ENCODE results near the gene SPECC1.
"Not testable (repeated sequence)": the region's sequence is repeated elsewhere in the genome, so short reads cannot be mapped to it uniquely, and the experiment has no call there.

SPECC1 gene

DNA sequence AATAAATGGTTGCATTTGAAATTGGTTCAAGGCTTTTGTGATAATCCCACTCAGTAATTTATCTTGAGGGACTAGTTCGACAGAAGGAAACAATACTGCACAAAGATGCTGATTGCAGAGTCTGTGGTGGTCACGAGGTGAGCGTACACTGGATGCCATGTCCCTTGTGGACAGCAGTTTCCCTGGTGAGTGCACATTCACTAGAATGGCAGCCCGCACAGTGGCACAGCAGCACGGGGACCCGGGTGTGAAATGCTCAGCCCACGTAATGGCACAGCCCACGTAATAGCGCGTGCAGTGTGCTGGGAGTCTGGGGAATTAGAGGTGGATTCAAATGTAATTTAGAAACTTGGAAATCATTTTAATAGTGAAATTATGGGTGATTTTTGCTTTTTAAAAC lies 304.1 kb downstream of the SPECC1 start:
- DNase-seq (ENCODE audit: low spot score) = no peak

GRCh38 chr17:20313891-20314290 lies 304.7 kb downstream of the SPECC1 start:
- no peak for DNase-seq (ENCODE audit: low spot score)

DNA sequence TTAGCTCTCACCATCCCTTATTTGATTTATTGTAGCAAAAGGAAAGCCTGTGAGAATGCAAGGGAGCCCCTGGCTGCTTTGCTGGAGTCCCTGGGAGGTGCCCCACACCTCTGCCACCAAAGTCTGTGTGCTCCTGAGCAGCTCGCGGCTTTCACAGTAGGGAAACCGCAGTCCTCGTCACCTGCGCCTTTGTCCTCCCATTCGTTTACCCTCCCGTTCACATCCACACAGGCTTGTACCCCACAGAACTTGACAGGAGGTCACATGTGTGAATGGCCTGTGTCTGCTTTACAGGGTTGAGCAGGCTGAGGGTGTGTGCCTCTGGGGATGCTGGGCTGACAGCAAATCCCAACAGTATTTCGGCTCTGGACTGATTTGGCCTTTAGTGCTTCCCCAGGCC lies 305.7 kb downstream of the SPECC1 start:
- no peak for DNase-seq (ENCODE audit: low spot score)

DNA sequence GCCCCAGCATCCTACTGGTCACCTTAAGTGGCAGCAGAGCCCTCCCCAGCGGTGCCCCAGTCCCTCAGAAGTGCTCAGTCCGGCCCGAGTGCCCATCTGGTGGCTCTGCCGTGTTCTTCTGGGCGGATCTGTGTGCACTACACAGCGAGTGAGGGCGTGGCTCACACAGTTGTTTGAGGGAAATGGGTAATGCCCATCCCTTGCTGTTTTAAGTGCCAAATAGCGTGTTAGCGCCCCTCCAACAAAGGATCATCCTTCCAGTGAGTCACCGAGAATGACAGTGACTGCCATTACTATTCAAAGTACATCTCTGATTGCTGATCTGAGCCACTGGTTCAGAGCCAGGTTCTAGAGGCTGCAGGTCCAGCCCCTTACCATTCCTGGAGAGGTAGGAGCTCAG lies 306.2 kb downstream of the SPECC1 start:
- no peak for DNase-seq (ENCODE audit: low spot score)

DNA sequence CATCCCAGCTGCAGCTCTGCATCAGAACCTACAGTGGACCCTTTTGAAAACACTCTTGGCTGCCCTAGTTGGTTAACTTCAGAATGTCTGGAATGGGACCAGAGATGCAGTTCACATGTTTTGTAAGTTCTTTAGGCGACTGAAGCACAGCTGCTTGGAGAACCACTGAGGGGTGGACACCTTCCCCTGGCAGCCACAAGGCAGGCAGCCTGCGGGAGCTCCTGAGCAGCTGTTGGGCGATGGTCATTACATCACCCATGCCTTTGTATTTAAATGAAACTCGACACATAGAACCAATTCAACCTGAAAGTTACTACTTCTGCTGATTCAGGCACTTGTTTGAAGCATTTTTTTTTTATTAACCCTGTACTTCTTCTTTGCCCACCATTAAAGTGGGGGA lies 306.7 kb downstream of the SPECC1 start:
- no peak for DNase-seq (ENCODE audit: low spot score)

GRCh38 chr17:20320535-20321229 lies 311.5 kb downstream of the SPECC1 start:
- peak; percentile 74 for DNase-seq (ENCODE audit: low spot score)

DNA sequence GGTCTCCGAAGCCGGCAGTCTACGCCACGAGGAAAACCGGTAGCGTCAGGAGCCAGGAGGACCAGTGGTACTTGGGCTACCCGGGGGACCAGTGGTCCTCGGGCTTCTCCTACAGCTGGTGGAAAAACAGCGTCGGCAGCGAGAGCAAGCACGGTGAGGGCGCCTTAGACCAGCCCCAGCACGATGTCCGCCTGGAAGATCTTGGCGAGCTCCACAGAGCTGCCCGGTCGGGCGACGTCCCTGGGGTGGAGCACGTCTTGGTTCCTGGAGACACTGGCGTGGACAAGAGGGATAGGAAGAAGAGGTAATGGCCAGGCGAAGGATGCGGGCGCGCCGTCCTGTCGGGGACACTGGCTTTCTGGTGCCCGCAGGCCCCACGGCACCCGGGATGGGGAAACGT lies 312.2 kb downstream of the SPECC1 start:
- not testable (repeated sequence) for DNase-seq (ENCODE audit: low spot score)

GRCh38 chr17:20327739-20328138 lies 318.6 kb downstream of the SPECC1 start:
- not testable (repeated sequence) for DNase-seq (ENCODE audit: low spot score)

DNA sequence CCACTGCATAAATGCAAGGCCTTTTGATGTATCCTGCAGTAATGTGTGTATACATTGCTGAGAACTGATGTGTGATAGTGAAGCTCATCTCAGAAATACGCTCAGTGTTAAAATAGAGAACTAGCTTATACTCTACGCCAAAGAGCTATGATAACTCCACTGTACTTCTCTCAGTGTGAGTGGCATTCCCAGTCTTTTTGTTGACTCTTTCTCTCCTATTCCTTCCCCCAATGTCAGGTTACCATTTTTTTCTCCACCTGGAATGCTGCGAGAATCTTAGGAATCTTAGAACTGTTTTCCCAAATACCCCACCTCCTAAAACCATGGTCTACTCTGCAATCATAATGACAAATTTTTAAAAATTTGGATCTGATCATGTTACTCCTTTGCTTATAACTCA lies 342.2 kb downstream of the SPECC1 start:
- DNase-seq (ENCODE audit: low spot score) = not testable (repeated sequence)

DNA sequence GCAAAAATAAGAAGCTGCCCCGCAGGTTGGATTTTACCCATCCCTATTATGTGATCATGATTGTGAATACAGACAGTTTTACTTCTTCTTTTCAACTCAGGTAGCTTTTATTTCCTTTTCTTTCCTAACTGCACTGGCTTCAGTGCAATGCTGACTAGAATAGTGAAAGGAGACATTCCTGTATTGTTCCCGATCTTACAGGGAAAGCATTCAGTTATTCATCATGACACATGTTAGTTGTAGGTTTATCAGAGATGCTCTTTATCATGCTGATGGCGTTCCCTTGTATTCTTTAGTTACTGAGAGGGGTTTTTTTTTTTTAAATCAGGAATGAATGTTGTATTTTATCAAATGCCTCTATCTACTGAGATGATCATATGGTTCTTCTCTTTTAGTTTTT lies 343.4 kb downstream of the SPECC1 start:
- DNase-seq (ENCODE audit: low spot score) = not testable (repeated sequence)

GRCh38 chr17:20363846-20364245 lies 354.7 kb downstream of the SPECC1 start:
- not testable (repeated sequence) for DNase-seq (ENCODE audit: low spot score)
